ENCODE results near the gene VBP1.
"Not testable (repeated sequence)": the region's sequence is repeated elsewhere in the genome, so short reads cannot be mapped to it uniquely, and the experiment has no call there.

The VBP1 gene, protein sequence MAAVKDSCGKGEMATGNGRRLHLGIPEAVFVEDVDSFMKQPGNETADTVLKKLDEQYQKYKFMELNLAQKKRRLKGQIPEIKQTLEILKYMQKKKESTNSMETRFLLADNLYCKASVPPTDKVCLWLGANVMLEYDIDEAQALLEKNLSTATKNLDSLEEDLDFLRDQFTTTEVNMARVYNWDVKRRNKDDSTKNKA

DNA sequence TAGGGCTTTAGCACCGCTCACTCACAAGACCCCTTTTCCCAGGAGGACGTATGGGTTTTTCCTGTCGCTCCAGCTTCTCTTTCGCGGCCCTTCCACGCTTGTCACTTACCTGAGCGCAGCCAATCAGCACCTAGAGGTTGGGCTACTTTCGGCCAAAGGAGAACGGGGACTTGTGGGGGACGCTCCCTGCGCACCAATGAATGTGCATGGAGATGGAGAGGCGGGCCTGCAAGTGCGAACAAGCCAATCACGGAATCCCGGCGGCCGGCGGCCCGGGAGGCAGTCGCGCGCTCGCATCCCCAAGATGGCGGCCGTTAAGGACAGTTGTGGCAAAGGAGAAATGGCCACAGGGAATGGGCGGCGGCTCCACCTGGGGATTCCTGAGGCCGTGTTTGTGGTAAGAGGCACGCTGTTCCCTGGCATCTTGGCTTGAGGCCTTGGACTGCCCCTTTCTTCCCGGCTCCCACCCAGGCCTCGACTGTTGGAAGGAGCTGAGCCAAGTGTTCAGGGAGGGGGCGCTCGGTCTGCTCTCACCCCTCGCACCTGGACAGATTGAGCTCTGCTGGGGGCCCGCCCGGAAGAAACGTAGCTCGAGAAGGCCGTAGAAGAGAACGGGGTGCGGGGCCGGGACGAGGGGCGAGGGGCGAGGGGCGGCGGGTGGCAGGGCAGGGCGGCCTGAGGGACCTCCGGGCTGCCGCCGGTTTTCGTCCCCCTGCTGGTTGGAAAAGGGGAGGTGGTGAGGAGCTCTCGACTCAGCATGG is at the start of gene VBP1:
Gene VBP1 (plus strand): TSS at position 282 of the 761 bp plus-strand sequence. CDS start 23 bp downstream, at position 305.
- DNase-seq (ENCODE audit: low spot score) = peak; percentile 97

DNA sequence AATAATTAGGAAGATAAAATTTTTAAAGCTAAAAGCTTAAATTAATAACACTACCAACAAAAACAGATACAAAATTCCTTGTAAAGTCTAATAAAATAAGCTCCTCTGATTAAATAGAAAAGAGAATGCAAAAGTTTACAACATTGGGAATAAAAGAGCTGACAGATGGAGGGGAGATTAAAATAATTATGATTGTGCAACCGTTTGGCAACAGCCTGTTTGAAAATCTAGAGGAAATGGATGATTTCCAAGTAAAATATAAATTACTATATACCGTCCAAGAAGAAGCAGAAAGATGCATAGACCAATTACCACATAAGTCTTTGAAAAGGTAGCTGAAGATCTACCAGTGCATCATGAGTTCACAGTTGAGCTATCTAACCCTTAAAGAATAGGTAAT is 46.4 kb upstream of the VBP1 start:
- DNase-seq (ENCODE audit: low spot score) = no peak

DNA sequence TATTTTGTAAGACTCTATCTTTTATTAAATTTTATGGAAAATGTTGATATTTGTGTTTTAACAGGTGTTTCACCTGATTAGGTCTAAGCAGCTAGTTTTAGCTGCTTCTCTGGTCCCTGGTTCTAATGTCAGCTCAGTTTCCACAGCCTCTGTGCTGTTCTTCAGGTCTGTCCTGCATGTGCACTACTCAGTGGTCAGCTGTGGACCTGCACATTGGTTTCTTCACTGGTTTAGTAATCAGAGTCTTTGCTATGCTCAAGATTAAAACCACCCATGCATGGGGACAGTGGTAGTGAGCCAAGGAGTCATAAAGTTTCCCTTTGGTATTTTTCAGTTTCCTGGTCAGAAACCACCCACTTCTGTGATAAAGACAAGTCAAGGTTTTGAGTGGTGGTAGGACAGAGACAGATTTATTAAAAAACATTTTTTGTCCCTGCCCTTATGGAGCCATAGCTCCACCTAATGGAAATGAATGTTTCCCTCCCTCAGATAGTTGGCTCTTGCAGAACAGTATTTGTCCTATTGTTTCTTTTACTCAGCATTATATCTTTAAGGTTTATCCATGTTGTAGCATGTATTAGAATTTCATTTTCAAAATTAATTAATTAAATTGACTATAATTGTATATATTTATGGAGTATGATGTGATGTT is 36.8 kb upstream of the VBP1 start:
- peak; percentile 8 for DNase-seq (ENCODE audit: low spot score)

DNA sequence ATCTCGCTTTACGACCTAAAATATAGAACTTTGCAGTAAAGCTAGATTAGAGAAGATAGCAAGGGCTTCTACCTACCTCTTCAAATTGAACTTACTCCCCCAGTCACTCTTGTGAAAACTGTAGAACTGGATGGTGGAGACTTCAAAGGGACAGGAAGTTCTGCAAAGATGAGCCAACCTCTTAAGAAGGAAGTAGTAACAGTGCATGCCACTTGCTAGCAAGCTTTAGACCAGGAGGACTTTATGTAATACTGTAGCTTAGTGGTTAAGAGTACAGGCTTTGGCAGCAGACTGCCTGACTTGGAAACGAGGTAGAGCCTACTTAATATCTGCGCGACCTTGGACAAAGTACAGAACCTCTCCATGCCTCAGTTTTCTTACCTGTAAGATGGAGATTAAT is 27.5 kb upstream of the VBP1 start:
- no peak for DNase-seq (ENCODE audit: low spot score)

DNA sequence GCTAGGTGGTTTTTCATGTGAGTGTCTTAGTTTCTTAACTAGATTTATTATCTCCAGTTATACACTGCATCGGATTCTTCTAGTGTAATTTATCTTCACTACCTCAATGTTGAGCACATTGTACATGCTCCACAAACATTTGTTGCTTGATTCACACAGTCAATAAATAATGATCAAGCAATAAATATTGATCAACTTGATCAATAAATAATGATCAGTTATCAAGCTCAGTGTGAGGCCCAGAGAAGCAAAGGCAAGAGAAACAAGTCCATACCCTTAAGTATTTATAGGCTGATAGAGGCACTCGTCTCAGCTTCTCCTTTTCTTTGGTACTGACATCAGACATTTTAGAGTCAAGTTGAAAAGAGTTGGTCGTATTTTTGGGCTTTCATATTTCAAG is 5.1 kb upstream of the VBP1 start:
- DNase-seq (ENCODE audit: low spot score) = no peak

DNA sequence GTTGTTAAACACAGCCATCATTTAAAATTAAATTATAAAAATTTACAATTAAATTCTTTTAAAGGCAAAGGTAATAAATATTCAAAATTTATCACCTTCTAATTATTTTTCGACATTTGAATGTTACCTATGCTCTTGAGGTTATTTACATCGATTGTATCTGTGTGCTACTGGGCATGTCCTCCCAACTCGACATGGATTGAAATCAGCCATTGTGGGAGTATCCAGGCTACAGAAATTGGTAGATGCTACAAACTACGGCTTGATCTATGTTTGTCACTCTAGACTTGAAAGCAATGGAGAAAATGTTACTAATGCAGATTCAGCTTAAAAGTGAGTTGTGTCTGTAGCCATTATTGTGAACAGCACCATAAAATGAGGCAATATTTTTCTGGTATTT is 2.5 kb upstream of the VBP1 start:
- DNase-seq (ENCODE audit: low spot score) = no peak

DNA sequence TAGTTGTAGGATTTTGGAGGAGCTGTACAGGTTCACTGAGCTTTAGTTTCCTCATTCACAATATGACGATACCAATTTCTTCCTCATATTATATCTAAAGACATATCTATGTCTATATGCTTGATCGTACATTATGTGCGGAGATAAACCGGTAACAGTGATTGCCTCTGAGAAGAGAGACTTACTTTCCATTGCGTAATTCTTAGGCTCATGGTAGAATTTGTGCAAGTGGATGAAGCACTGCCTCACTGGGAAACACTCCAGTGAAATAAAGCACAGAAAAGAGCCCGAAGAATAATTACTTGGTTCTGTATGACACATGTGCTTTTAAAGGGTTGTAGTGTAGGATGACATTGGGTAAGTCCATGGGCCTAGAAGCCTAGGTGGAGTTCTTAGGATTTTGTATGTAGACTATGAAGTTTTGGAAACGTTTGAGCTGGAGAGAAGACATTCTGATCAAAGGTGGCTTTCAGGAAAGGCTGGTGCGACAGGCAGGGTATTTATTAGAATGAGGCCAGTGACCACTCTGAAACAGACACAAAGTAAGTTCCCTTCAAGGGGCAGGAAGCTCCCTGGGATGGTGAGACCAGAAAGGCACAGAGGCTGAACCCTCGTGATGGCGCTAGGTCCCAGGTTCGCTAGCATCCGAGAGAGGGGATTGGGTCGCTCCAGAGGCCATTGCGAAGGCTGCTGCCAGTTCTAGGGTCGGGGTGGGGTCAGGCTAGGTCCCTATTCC is 649 bp upstream of the VBP1 start:
- DNase-seq (ENCODE audit: low spot score) = no peak

DNA sequence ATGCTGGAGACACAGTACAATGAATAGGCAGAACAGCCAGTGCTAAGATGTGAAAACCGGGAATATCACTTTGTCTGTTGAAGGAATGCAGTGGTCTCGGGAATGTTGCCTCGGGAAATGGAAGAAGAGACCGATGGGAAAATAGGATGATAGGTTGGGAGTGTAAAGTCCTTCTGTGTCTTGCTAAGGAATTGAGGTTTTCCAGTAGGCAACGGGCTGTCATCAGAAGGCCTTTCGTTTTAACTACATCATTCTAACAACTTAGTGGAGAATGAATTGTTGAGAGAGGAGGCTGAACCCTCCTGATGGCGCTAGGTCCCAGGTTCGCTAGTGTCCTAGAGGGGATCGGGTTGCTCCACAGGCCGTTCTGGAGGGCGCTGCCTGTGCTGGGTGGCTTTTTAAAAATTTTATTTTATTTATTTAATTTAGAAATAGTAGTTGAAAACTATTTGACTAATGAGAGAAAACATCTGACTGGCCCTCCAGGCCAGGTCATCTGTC is 730 bp downstream of the VBP1 start:
- peak; percentile 49 for DNase-seq (ENCODE audit: low spot score)

DNA sequence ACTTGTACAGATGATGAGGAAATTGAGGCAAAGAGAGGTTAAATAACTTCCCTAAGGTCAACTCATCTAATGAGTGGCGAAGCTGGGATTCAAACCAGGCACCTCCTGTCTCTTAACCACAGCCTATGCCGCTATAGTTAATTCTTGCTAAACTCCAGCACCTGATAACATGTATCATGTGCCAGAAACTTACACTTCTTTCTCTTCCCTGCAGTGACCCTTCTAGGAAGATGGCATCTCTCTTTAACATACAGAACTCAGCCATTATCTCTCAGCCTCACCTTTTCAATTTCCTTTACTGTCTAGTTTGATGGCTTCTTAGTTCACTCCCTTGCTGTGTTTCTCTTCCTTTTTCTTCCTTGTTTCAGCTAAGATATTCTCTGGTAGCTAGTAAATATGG is 2.5 kb downstream of the VBP1 start:
- no peak for DNase-seq (ENCODE audit: low spot score)

DNA sequence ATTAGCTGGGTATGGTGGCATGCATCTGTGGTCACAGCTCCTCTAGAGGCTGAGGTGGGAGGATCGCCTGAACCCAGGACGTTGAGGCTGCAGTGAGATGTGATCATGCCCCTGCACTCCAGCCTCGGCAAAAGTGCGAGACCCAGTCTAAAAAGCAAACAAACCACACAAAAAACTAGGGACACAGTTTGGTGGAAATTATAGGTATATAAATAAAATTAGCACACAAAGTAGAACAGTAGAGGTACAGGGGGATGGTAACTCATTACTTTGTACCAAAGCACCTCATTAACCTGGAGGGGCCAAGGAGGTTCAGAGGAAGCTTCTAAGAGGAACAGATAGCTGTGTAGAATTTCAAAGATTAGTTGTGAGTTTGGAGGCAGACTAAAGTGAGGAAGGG is 5.1 kb downstream of the VBP1 start:
- no peak for DNase-seq (ENCODE audit: low spot score)

DNA sequence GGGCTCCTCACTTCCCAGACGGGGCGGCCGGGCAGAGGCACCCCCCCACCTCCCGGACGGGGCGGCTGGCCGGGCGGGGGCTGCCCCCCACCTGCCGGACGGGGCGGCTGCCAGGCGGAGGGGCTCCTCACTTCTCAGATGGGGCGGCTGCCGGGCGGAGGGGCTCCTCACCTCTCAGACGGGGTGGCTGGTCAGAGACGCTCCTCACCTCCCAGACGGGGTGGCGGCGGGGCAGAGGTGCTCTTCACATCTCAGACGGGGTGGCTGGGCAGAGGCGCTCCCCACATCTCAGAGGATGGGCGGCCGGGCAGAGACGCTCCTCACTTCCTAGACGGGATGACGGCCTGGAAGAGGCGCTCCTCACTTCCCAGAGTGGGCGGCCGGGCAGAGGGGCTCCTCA is 7.5 kb downstream of the VBP1 start:
- DNase-seq (ENCODE audit: low spot score) = not testable (repeated sequence)

DNA sequence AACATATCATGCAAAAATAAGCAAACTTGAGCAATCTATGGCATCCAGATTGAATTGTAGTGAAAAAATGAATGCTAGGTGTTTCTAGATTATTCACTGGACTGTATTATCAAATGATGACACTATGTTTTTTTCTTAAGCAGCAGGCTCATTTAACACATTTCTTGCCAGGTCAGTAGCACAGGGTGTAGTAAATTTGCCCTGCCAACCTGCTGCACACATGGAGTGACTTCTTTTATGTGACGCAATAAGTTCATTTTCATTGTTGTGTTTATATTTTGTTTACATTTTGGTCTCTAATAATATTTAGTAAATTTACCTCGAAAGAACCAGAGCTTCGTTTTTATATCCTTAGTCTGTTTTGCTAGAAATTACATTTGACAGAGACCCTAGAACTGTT is 9.5 kb downstream of the VBP1 start:
- no peak for DNase-seq (ENCODE audit: low spot score)

DNA sequence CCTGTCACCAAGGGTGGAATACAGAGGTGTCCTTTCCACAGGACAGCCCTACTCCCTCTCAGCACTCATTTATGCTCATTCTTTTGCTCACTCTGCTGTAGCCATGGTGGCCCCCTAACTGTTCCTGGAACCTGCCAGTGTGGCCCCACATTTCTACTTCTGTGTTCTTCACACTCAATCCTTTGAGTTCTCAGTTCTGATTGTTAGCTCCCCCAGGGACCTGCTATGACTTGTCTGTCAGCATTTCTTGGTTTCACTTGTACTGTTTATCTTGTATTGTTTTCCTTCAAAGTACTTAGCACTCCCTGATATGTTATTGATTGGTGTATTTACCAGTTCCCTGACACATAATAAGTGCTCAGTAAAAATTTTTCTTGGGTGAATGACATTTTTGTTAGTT is 14.9 kb downstream of the VBP1 start:
- DNase-seq (ENCODE audit: low spot score) = no peak

DNA sequence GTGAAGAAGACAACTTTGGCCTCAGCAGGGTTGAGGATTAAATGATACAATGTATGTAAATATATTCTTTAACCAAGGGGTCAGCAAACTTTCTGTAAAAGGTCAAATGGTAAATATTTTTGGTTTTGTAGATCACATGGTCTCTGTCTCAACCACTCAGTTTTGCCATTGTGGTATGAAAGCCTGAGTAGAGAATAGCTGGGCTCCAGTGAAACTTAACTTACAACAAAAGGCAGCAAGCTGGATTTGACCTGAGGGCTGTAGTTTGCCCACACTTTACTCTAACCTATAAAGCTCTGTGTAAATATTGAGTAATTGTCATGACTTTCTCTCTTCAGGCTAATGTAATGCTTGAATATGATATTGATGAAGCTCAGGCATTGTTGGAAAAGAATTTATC is 19.6 kb downstream of the VBP1 start:
- no peak for DNase-seq (ENCODE audit: low spot score)

DNA sequence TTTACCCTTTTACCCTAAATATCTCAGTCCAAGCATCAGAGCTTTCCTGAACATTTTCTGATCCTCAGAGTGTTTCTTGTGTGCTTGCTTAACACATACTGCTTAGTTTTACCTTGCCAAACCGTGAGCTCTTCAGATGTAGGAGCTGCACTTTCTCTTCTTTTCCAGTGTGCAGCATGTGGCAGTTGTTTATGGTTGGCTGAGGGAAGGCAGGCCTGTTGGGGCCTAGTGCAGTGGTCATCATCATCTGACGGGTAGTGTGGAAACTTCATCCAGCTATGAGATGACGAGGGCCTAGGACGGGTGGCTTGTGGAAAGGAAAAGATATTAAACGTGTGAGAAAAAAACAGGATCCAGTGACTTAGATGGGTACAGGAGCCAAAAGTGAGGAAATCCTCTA is 21.5 kb downstream of the VBP1 start:
- no peak for DNase-seq (ENCODE audit: low spot score)

DNA sequence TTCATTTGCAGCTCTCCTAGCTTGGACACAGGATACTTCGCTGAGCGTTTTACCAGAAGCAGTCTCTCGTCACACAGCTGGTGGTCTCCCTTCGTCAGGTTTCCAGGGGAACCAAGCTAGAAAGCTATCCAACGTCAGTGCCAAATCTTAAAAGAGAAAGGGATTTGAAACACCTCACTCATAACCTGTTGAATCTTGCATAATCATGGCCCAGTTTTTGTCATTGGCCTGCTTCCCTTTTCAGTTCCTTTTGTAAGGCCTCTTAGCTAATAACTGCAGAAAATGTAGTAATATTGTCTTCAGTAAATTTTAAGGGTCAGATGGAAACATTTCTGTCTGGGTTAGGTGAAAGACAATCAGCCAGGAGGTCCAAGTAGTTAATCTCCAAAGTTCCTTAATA is 26.0 kb downstream of the VBP1 start:
- no peak for DNase-seq (ENCODE audit: low spot score)

DNA sequence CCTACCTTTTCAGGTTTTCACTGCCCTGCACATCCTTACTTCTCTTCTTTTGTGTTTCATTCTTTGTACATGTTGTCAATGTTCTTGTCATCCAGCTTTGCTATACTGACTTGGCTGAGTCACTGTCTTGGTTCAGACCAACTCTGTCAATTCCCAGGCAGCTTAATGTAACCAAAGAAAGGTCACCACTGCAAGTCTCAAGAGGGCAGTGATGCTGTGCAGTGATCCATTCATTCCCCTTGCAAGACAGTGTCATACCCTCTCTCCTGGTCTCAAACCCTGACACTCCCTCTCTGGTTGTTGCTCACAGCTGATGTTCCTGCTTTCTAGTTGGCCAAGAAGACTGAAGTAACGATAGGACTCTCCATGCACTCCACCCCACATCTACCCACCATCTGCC is 30.5 kb downstream of the VBP1 start:
- DNase-seq (ENCODE audit: low spot score) = no peak

DNA sequence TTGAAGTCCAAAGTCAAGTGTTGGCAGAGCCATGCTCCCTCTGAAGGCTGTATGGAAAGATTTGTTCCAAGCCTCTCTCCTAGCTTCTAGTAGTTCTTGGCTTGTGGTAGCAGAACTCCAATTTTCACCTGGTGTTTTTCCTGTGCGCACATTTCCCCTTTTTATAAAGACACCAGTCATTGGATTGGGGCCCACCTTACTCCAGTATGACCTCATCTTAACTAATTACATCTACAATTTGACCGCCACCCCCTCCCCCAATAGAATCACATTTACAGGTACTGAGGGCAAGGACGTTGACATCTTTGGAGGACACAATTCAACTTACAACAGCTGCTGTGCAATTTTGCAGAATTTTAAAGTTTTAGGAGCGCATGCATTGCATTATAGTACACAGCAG is 31.2 kb downstream of the VBP1 start:
- no peak for DNase-seq (ENCODE audit: low spot score)

DNA sequence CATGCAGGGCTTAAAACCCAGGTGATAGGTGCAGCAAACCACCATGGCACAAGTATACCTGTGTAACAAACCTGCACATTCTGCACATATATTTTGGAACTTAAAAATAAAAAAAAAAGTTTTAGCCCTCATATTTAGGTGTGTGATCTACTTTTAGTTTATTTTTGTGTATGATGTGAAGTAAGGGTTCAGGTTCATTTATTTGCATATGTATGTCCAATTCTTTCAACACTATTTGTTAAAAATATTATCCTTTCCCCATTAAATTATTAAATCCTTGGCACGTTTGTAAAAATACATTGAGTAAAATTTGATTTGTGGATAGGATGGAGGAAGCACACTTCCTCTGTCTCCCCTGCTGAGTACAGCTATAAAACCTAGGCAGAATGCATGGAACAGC is 35.1 kb downstream of the VBP1 start:
- DNase-seq (ENCODE audit: low spot score) = no peak

DNA sequence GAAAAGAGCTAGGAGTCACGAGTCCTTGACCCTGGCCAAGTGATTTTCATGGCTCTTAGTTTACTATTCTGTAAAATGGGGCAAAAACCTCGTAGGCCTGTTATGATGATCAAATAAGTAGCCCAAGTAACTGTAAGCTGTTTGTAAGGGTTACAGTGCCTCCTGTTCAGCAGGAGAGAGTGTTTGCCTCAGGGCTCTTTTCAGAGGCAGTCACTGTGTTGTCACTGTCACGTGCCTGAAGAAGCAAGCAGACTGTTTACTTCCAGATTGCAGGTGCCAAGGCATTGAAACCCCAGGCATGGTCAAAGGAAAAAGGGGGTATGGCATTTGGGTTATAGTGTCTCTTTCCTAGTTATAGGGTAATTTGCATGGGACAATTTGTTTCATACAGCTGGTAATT is 43.5 kb downstream of the VBP1 start:
- DNase-seq (ENCODE audit: low spot score) = no peak

DNA sequence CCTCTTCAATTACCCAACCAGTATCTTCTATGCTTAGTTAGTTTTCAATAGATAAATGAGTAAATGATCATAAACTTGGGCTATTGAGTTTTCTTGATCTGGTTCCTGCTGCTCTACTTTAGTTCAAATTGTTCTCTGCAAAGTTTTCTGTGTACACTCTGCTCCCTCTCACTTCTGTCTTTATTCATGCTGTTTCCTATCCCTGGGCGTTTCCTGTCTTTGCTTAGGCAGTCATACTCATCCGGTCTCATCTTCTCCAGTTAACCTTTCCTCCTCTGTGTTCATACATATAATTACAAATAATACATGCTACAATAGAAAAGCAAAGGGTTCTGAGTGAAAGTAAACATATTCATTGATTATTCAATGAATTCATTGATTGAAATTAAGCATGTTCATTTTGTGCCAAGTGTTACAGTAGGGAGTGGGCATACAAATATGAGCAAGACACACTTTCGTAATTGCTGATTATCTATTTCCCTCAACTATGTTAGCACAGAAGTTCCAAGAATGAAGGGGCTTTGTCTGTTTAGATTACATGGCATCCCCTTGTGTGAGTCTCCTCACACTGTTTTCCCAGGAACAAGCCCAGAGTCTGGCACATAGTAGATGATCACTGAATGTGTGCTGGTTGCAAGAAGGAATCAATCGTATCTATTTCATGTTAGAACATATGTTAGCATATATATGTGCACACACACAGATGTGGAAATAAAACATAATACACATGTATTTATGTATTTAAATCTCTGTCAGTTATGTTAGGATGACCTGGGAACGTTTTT is 46.9 kb downstream of the VBP1 start:
- DNase-seq (ENCODE audit: low spot score) = no peak
